Fibroblast of the aortic adventitia (primary cell): Measurements from ENCODE around the gene ITPR2. TPM values are rescaled to one million over a fixed set of nuclear protein-coding genes. Genes with fewer than 3 reads are reported as not detected.

Experiments
- DNase-seq: peaks from one replicate; pipeline ENCODE4 v3.0.0-alpha.2; 2010; ENCODE audit warnings: low read depth
- H3K4me3 ChIP-seq: 2 replicates; pipeline ENCODE4 v1.5.1; 2011; ENCODE audit warnings: low read depth, mild to moderate bottlenecking, control low read depth, low read length, moderate library complexity
- total RNA-seq: library from RNA; depleted of rRNA; stranded (reverse); fragments of >200 nt; gene quantifications from 2 replicates; pipeline ENCODE4 v1.2.3, GENCODE V29; 2012; ENCODE audit warnings: low replicate concordance
- TF ChIP-seq, protein P1 (sequence below): IDR thresholded peaks from 2 replicates; pipeline ENCODE4 v1.5.1; 2011; ENCODE audit warnings: mild to moderate bottlenecking, low read length, control low read depth, inconsistent platforms; ENCODE audit not compliant: insufficient read depth

Gene ITPR2
- total RNA-seq, 1 donor = 15.5 TPM

DNA sequence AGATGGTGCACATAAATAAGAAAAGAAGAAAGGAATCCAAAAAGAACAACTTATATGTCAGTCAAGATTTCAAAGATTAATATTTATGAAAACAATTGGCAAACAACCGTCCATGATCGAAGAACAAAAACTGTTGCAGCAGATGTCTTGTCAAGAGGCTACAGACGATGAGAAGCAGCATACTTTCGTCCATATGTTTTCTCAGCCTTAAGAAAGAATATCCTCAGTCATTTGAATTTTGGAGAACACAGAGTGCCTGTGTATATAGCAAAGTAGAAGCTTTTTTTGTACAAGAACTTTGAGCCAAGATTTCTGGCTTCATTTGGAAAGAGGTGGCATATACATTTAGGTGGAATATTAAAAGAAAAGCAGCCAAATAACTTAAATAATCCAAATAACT, 297.2 kb downstream of the ITPR2 start:
- TF ChIP-seq, protein P1, sequence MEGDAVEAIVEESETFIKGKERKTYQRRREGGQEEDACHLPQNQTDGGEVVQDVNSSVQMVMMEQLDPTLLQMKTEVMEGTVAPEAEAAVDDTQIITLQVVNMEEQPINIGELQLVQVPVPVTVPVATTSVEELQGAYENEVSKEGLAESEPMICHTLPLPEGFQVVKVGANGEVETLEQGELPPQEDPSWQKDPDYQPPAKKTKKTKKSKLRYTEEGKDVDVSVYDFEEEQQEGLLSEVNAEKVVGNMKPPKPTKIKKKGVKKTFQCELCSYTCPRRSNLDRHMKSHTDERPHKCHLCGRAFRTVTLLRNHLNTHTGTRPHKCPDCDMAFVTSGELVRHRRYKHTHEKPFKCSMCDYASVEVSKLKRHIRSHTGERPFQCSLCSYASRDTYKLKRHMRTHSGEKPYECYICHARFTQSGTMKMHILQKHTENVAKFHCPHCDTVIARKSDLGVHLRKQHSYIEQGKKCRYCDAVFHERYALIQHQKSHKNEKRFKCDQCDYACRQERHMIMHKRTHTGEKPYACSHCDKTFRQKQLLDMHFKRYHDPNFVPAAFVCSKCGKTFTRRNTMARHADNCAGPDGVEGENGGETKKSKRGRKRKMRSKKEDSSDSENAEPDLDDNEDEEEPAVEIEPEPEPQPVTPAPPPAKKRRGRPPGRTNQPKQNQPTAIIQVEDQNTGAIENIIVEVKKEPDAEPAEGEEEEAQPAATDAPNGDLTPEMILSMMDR = no peak
- H3K4me3 ChIP-seq = no peak overlapping the region
- DNase-seq = no peak

DNA sequence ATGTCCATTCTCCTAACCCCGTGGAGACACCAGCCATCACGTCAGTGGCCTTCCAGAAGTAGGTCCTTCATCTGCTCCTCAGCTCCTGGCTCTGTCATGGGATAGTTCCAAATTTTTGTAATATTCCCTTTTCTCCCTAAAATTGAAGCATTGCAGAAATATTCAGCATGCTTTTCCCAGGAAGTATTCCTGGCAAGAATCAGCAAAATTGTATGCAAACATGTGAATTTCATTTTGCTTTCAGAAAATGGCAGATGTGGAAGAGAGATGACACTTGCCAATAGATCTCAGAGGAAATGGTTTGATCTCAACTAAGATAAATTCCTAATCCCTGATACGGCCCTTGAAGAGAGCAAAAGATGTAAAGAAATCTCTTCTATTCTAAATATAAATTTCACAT, 298.9 kb downstream of the ITPR2 start:
- TF ChIP-seq, protein P1 = no peak
- no peak for DNase-seq
- no peak overlapping the region for H3K4me3 ChIP-seq

DNA sequence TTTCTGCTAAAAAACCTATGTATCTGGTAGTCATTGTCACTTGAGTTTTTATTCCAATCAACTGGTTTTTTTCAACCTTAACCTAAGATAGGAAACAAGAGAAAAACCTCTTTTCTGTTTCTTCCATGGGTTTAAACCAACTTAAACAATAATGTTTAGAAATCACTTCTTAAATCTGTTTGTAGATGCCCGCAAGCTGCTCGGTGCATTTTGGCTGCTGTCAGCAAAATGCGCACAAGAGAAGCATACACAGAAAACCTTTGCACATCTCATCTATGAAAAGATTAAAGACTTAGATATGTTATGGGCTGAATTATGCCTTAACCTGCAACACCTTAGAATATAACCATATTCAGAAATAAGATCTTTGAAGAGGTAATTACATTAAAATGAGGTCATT, 299.8 kb downstream of the ITPR2 start:
- H3K4me3 ChIP-seq = no peak overlapping the region
- no peak for DNase-seq
- TF ChIP-seq, protein P1 = no peak

DNA sequence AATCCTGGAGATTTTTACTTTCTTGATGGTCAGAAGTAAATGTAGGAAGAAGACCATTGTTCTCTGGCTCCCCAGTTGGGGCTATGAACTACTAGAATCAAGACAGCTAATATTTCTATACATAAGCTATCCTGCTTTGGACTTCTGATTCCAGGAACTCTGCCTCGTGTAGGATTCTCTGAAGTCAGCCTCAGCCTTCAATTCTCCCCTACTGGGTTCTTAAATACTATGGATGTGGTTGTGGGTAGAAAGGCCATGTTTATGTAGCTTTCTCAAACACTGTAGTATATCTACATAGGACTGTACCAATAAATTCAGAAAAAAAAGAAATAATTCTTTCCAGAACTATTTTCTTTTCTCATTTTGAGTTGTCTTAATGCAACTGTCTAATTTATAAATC, 302.5 kb downstream of the ITPR2 start:
- DNase-seq = no peak
- TF ChIP-seq, protein P1 = no peak
- H3K4me3 ChIP-seq = no peak overlapping the region

DNA sequence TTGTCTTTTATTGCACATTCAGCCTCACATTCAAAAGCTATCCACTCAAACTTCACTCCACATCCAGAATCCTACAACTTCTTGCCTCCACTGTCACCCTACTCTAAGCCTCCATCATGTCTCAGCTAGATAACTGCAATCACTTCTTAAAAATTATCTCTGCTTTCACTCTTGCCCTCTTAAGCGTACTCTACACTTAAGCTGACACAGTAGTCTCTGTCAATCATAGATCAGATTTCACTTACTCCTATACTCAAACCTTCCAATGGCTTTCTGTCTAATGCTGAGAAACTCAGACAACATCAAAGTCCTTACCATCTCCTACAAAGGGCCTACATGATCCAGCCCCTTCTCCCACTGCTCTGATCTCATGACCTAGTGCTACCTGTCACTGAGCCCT, 304.1 kb downstream of the ITPR2 start:
- H3K4me3 ChIP-seq = no peak overlapping the region
- no peak for DNase-seq
- TF ChIP-seq, protein P1 = no peak

DNA sequence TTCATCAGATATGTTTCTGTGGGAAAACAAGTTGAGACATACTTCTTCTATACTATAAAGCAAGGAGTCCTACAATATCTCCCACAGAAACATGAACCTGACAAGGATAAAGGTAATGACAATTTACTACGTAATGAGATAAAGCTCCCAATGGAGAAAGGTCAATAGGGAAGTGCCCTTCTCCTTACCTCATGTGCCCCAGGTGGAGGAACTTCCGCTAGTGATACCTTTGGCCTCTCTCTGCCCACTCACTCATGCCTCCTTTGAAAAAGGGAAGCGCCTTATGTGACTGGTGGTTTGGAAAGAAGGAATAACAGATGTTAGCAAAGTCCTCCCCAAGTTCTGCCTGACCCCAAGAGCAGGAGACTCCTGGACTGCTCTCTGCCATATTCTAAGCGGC, 305.3 kb downstream of the ITPR2 start:
- TF ChIP-seq, protein P1 = no peak
- no peak for DNase-seq

DNA sequence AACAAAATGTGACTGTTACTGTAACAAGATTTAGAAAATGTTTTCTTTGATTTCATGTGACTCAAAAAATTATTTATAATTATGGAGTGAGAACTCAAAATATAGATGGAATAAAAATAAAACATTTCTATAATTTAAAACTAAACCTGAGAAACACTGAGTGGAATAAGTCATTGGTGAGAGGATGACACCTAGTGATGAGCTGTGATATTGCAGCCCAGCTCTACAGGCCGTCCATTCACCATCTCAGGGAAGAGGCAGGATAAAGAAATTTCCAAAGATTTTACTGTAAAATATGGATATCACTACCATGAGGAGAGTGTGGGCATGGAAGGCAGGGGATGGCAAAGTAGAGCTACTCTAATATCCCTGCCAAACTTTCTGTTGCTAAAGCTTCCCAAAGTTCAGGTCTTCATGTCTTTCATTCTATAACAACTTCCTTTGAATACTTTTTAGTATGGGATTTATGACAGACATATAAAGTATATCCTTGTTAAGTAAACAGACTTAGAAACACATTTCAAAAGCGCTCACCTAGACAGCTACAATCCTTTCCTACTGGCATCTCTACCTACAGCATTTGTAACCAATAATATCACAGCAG, 308.0 kb downstream of the ITPR2 start:
- peak; percentile 38 for DNase-seq
- TF ChIP-seq, protein P1 = peak; percentile 58
- no peak overlapping the region for H3K4me3 ChIP-seq

More for the DNA sequence above, 305.3 kb downstream of the ITPR2 start:
- H3K4me3 ChIP-seq = no peak overlapping the region
